HG02623 (cell line): ENCODE results near the gene SEC16A.

ENCODE experiments used
- ATAC-seq: cut with Tn5 transposase; IDR thresholded peaks from one replicate; pipeline ENCODE4 v1.9.1; 2021; ENCODE audit warnings: moderate library complexity; ENCODE audit not compliant: unreplicated experiment

The SEC16A gene

GRCh38 chr9:136403915-136404800, 78.7 kb downstream of the SEC16A start:
- ATAC-seq = no peak

GRCh38 chr9:136403538-136403914, 79.3 kb downstream of the SEC16A start:
- ATAC-seq = no peak

DNA sequence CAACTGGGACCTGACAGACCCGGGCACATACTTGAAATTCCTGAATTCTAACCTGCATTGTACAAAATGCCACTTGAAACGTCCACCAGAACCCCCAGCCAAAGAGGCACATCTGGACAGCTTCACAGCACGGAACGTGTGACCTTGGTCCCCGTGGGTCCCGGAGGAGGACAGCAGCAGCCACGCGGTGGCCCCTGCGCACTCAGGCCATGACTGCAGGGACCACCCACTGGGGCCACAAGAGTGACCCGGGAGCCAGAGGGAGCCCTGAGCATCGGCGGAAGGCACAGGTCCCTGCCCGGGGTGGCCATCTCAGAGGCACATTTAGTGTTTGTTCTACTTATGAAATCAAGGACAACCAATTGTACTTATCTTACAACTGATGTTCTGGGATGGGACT, 80.8 kb downstream of the SEC16A start:
- no peak for ATAC-seq

DNA sequence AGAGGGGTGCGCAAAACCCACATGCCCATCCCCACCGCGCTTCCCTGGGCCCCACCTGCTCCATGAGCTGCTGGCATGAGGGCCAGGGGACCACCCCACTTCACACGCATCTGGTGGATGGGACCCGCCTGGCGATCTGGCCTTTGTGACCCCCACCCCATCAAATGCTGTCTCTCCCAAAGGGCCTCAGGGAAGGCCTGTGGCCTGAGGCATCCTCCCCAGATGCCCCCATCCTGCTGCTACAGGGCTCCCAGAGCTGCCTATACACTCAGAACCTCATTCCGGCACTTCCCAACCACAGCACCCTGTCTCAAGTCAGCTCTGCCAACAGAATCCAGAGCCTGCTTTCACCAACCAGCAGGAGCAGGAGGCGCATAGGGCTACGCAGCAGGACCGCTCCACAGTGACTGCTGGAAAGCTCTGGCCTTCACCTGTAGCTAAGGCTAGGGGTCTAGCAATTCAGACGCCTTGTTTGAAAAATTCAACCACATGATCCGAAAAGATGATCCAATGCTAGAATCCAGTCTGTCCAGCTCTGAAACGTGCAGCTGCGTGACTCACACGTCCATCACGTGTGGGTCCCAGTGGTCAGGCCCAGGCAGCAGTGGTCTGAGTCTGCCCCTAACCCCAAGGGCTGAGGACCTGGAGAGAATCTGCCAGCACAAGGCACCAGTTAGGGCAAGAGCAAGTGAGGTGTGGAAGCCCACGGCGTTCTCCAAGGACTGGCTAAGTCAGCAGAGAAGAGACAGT, 81.5 kb downstream of the SEC16A start:
- ATAC-seq = no peak

DNA sequence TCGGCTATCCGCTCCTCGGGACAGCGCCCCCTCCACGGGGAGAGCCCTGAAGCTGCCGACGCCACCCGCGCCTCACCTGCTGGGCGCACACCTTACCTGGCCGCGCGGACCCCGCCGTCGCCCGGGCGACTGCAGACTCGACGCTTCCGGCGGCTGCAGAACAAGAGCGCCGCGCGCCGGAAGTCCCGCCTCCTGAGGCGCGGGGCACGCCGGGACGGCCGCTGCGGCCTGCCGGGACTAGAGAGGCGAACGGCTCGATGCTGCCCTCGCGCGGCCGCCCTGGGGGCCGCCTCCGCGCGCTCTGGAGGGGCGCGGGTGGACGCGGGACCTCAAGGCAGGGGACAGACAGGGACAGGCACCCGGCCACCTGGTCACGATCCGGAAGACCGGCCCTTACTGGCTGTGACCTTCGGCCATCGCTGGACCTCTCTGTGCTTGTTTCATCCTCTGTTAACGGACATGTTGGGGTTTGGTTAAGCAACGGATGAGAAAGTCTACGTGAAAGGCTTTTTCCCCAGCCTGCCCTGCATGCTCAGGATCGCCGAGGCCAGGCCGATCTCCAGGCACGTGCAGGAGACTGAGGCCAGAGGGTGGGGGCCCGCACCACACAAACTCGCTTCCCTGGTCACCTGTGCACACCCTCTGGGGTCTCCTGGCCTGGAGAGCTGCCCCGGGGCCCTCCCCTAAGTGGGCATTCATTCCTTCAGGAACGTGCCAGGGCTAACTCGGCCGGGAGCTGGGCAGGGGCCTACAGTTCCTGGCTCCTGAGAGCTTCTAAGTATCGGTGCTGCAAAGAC, 82.6 kb downstream of the SEC16A start, which contains the start of gene SNAPC4:
Gene SNAPC4, minus strand, starts transcription at position 133 of the 797 bp plus-strand sequence. CDS start 1,742 bp downstream, outside the sequence.
- peak; percentile 59 for ATAC-seq

- ATAC-seq = no peak
Measured at GRCh38 chr9:136399176-136400037, 83.4 kb downstream of the SEC16A start.

DNA sequence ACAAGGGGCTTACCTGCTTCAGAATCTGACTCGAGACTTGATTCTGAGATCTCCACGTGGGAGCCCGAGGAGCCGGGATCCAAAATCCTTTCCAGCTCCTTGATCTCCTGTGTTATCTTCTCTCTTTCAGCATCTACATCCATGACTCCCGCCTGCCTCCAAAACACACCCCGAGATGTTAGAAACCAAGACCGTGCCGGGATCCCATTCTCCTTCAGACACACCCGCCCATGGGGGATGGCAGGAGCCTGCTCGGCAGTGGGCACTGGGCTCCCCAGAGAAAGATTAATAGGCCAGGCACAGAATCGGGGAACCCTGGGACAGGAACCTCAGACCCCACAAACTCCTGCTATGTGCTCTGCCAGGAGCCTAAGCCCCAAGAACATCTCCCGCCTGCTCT, 84.6 kb downstream of the SEC16A start:
- ATAC-seq = no peak

DNA sequence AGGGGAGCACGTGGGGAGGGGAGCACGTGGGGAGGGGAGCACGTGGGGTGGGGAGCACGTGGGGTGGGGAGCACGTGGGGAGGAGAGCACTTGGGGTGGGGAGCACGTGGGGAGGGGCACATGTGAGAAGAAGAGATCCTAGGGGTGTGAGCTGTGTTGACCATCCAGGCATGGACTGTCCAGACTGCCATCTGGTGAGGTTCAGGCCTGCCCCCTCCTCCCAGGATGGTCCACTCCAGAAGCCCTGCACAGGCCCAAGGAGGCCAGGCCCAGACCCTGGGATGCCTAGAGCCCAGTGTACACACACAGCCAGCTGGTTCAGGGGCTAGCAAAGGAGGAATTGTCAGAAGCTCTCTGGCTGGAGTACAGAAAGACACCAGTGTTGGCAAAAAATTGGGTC, 85.2 kb downstream of the SEC16A start:
- ATAC-seq = no peak

DNA sequence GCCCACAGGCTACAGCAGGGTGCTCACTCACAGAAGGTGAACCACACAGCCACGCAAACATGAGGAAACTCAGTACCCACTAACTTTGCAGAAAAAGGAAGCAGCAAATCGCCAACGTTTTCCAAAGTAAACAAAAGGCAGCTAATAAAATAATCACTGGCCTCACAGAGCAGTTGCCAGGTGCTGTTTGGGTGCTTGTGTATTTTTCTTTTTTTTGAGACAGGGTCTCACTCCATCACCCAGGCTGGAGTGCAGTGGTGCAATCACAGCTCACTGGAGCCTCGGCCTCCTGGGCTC, 86.7 kb downstream of the SEC16A start:
- ATAC-seq = no peak

GRCh38 chr9:136395345-136396218, 87.3 kb downstream of the SEC16A start:
- ATAC-seq = no peak

- ATAC-seq = no peak
Measured at GRCh38 chr9:136395020-136395340, 87.9 kb downstream of the SEC16A start.

DNA sequence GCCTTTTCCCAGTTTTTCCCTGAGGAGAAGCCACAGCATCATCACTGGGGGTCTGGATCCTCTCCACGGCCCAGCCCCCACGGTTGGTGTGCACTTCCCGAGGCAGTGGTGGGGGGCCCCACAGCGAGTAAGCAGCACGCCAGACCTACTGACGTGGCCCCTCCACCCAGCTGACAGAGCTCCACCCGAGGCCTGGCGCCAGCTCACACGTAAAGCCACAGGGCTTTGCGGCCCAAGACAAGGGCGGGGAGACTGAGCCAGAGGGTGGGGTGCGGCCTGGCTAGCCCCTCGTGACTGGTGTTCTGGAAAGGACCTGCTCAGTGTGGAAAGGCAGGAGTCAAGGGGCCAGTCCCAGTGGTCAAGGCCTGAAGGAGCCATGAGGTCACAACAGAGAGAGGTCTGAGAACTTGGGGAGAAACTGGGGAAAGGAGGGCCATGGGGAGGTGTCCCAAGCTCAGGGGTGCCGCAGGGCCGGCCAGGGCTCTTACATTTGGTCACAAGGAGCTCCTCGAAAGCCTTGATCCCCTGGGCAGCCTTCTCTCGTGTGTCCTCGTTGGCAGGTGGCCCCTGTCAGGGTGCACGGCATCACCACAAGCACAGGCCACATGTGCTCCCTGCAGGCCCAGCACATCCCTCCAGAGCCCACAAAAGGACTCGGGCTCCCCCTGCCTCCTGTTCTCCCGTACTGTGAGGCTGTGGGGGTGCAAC, 88.4 kb downstream of the SEC16A start:
- no peak for ATAC-seq

GRCh38 chr9:136393531-136393930, 89.3 kb downstream of the SEC16A start:
- no peak for ATAC-seq

DNA sequence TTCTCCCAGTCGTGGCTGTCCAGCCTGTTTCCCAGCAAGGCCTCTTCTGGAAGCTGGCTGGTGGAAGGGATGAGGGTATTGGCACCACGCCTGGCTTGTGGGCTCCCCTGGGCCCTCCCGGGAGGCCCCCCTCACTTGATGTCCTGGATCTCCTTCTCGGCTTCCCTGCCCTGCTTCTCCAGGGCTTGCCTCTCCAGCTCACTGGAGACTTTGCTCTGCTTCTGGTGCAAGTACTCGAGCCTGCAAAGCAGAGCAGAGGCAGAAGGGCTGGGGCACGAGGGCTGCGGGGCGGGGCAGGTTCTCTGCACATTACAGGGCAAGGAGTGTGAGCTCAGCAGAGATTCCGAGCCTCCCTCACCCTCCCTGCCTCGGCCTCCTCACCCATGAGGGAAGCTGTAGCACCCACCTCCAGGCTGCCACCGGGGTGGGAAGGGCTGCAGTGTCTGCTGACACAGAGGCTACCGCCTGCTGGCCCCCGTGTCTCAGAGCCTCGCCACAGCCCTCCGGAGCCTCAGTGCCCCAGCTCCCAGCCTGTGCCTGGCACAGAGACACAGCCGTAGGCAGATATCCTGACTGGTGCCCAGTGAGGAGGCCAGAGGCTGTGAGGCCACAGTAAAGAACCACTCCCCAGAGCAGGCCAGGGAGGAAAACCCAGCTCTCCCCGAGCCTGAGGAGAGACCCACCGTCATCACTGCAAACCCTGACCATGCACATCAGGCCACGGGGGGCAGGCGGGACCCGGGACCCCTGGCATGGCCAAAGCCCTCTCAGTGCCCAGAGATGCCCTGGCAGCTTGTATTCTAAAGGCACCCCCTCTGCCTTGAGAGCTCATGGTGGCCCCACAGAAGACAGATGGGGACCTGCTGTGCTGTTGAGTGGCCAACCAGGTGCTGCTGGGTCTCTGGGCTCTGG, 90.0 kb downstream of the SEC16A start:
- no peak for ATAC-seq

DNA sequence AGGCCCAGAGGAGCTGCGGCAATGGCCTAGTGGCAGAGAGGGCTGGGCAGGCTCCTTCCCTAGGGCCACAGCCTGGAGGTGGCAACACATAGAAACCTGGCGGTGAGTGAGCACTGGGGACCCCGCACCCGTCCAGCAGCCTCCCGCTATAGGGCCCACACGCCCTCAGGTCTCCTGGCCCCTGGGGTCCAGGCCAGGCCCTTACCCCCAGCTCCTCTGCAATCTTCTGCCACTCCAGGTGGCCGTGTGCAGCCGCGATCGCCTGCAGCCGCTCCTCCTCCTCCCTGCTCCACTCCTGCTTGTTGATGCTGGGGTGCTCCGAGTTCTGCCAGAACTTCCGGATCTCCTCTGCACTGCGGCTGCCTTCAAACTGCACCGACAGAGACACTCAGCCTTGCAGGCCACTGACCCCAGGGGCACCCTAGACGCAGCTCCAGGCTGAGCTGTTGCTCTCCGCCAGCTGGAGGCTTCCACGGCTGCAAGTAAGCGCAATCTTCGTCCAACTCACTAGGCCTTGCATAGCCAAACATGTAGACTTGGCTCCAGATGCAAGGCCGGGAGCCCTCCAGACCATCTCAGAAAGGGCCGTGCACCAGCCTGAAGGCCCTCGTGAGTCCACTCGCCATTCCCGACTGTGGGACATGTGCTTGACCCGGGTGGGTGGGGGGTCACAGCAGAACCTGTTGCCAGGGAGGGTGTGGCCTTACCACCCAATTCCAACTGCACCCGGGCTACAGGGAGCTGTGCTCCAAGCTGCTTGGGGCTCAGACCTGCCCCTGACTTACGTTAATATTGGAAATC, 90.9 kb downstream of the SEC16A start:
- no peak for ATAC-seq
